SU-DHL-6 (cell line): ENCODE results near the gene RGS19.
A peak's percentile ranks its signal among the peaks of the same experiment; 100 is the strongest.

Source experiments
- H2AFZ ChIP-seq: fragments of 200-600 bp; sonication (generic); 2 replicates; pipeline ENCODE4 v1.6.1; 2014; ENCODE audit warnings: low read depth, mild to moderate bottlenecking, moderate library complexity, mixed read lengths, antibody characterized with exemption, low read length; ENCODE audit not compliant: severe bottlenecking
- H3F3A ChIP-seq: fragments of 200-600 bp; shearing (Covaris generic); 2 replicates; pipeline ENCODE4 v1.6.0; 2016; ENCODE audit warnings: antibody characterized with exemption, mild to moderate bottlenecking; ENCODE audit not compliant: insufficient read depth
- H3K27ac ChIP-seq: fragments of 200-600 bp; sonication (generic); 2 replicates; pipeline ENCODE4 v1.5.1; 2016; ENCODE audit warnings: low read depth, mild to moderate bottlenecking, low read length, moderate library complexity, mixed read lengths
- H3K27me3 ChIP-seq: fragments of 200-600 bp; sonication (generic), shearing (Covaris generic); 2 replicates; pipeline ENCODE4 v1.6.0; 2014; ENCODE audit warnings: mild to moderate bottlenecking, low read length
- H3K36me3 ChIP-seq: fragments of 200-600 bp; sonication (generic); 2 replicates; pipeline ENCODE4 v1.6.1; 2014; ENCODE audit warnings: mild to moderate bottlenecking, low read length, mixed read lengths
- H3K4me2 ChIP-seq: fragments of 300-600, 200-600 bp; shearing (Covaris generic), sonication (generic); 2 replicates; pipeline ENCODE4 v1.6.0; 2014; ENCODE audit warnings: low read length, low read depth, mild to moderate bottlenecking; ENCODE audit not compliant: poor library complexity, severe bottlenecking
- H3K4me3 ChIP-seq: fragments of 200-600 bp; sonication (generic); 2 replicates; pipeline ENCODE4 v1.5.1; 2014; ENCODE audit warnings: antibody characterized with exemption, low read length, mild to moderate bottlenecking, mixed read lengths; ENCODE audit not compliant: insufficient read depth, poor library complexity, severe bottlenecking
- H3K79me2 ChIP-seq: fragments of 200-600 bp; sonication (generic); 2 replicates; pipeline ENCODE4 v1.6.1; 2014; ENCODE audit warnings: mild to moderate bottlenecking, low read length, moderate library complexity; ENCODE audit not compliant: insufficient read depth
- H3K9ac ChIP-seq: fragments of 200-600 bp; sonication (generic); 2 replicates; pipeline ENCODE4 v1.7.0; 2014; ENCODE audit warnings: mild to moderate bottlenecking, low read length
- H3K9me2 ChIP-seq: fragments of 200-600 bp; sonication (generic); replicated peaks from 2 replicates; pipeline ENCODE4 v1.6.1; 2014; ENCODE audit warnings: low read length; ENCODE audit not compliant: insufficient read depth
- H3K9me3 ChIP-seq: fragments of 200-600 bp; sonication (generic); 2 replicates; pipeline ENCODE4 v1.6.1; 2014; ENCODE audit warnings: low read length, mixed read lengths; ENCODE audit not compliant: insufficient read depth
- H4K20me1 ChIP-seq: fragments of 200-600 bp; sonication (generic); 2 replicates; pipeline ENCODE4 v1.6.1; 2014; ENCODE audit warnings: low read depth, mild to moderate bottlenecking, antibody characterized with exemption, low read length, moderate library complexity, mixed read lengths
- CTCF ChIP-seq: fragments of 200-600 bp; sonication (generic); IDR thresholded peaks from one replicate; pipeline ENCODE4 v1.5.1; 2017; ENCODE audit warnings: antibody characterized with exemption, mild to moderate bottlenecking, low read length, moderate library complexity; ENCODE audit not compliant: insufficient read depth, poor library complexity, severe bottlenecking
- EZH2phosphoT487 ChIP-seq: fragments of 200-600 bp; sonication (generic), shearing (Covaris generic); conservative IDR thresholded peaks from 2 replicates; pipeline ENCODE4 v1.6.1; 2018; ENCODE audit warnings: mild to moderate bottlenecking, antibody characterized with exemption, low read length, moderate library complexity, mixed read lengths

The RGS19 gene

DNA sequence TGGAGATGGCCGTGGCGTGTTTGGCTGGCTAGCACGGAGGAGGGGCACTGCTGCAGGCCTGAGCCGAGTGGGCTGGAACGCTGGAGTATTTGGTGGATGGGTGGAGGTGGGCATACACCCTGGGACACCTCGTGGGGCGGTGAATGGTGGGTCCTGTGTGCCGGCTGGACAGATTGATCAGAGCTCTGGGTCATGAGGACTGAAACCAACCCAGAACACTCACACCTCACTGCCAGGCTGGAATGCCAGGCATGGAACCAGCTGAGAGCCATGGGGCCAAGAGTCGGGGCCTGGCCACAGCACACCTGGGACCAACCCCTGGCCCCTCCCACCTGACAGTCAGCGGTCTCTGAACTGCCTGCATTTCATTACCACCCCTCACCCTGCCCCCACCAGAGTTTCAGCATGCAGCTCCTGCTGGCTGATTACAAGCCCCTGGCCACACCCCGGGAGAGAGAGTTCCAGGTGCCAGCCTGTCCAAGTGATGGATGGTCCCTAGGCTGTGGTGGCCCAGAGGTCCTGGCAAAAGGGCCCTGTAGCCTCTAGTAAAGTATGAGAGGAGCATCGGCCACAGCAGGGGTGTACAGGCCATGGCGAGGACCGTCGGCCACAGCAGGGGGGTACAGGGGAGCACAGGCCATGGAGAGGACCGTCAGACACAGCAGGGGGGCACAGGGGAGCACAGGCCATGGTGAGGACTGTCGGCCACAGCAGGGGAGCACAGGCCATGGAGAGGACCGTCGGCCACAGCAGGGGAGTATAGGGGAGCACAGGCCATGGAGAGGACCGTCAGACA lies 24.8 kb upstream of the RGS19 start:
- Histone ChIP-seq H3K9ac (no peak overlapping the region), H3K4me3 (no peak overlapping the region), H2AFZ (no peak overlapping the region), H3F3A (no peaks in the 10 kb centered on the region), H3K27ac (no peak overlapping the region), H3K9me3 (no peaks in the 10 kb centered on the region), H3K79me2 (no peaks in the 10 kb centered on the region), H3K9me2 (no peaks in the 10 kb centered on the region), H3K4me2 (no peak overlapping the region), H4K20me1 (no peaks in the 10 kb centered on the region), H3K36me3 (no peaks in the 10 kb centered on the region), H3K27me3 (no peaks in the 10 kb centered on the region)
- no peak for TF ChIP-seq EZH2phosphoT487
- no peak for TF ChIP-seq CTCF

DNA sequence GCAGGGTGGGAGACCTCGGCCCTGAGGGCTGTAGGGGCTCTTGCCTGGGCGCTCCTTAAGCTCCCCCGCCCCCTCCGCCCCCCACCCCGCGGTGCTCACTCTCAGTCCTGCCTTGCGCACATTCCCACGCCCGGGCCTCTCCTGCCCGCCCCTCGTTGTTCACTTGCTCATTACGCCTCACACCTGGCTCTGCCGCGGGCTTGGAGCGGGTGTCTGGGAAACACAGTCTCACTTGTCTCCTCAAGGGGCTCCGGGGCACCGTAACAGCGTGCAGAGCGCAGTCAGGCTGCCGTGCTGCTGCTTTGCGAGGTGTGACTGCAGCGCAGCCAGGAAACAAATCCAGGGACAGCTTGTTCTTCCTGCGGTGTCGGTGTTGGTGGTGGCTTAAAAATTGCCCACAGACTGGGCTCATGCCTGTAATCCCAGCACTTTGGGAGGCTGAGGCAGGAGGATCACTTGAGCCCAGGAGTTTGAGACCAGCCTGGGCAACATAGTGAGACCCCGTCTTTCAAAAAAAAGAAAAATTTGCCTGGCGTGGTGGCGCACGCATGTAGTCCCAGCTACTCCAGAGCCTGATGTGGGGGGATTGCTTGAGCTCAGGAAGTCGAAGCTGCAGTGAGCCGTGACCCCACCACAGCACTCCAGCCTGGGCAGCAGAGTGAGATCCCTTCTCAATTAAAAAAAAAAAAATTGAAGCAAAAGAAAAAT lies 23.5 kb upstream of the RGS19 start:
- Histone ChIP-seq H2AFZ (no peak overlapping the region), H3K9me3 (no peaks in the 10 kb centered on the region), H3K36me3 (no peaks in the 10 kb centered on the region), H3K9me2 (no peaks in the 10 kb centered on the region), H3K9ac (no peak overlapping the region), H3K27ac (no peak overlapping the region), H4K20me1 (no peaks in the 10 kb centered on the region), H3K27me3 (no peaks in the 10 kb centered on the region), H3K4me2 (peak overlapping the region; percentile 39), H3K79me2 (no peaks in the 10 kb centered on the region), H3F3A (no peaks in the 10 kb centered on the region), H3K4me3 (no peak overlapping the region)
- TF ChIP-seq EZH2phosphoT487 (no peak), CTCF (no peak)

- Histone ChIP-seq H3K79me2 (no peaks in the 10 kb centered on the region), H3K27me3 (no peaks in the 10 kb centered on the region), H3K9me3 (no peaks in the 10 kb centered on the region), H4K20me1 (no peaks in the 10 kb centered on the region), H3K4me3 (peak overlapping the region; percentile 31), H2AFZ (peak overlapping the region; percentile 44), H3K9me2 (no peaks in the 10 kb centered on the region), H3K4me2 (peak overlapping the region; percentile 39), H3K36me3 (no peaks in the 10 kb centered on the region), H3K27ac (no peak overlapping the region), H3K9ac (peak overlapping the region; percentile 19; the same call in 1 of the 2 replicates), H3F3A (no peaks in the 10 kb centered on the region)
- TF ChIP-seq CTCF (peak; percentile 70), EZH2phosphoT487 (no peak)
Observed at GRCh38 chr20:64101731-64102621, 22.7 kb upstream of the RGS19 start.
